G401.6 (cell line): ENCODE results near the gene ARHGEF17.

ENCODE experiments used
- FAIRE-seq: peaks from 2 replicates; lab custom pipeline; 2012; peaks lifted over from hg19 to GRCh38; lab: Jason Lieb, UNC

Gene ARHGEF17

GRCh38 chr11:73331138-73331916, 23.3 kb downstream of the ARHGEF17 start:
- FAIRE-seq, result no peak

- FAIRE-seq, result no peak
These were observed 25.1 kb downstream of the ARHGEF17 start for GRCh38 chr11:73333173-73333572.

GRCh38 chr11:73333640-73334383, 25.7 kb downstream of the ARHGEF17 start:
- FAIRE-seq, result no peak

GRCh38 chr11:73334384-73335203, 26.5 kb downstream of the ARHGEF17 start:
- no peak for FAIRE-seq

GRCh38 chr11:73335204-73335923, 27.3 kb downstream of the ARHGEF17 start:
- FAIRE-seq, result peak; percentile 96

- FAIRE-seq, result no peak
These were observed 29.8 kb downstream of the ARHGEF17 start for GRCh38 chr11:73337846-73338245.

- FAIRE-seq, result no peak
These were observed 30.2 kb downstream of the ARHGEF17 start for GRCh38 chr11:73338279-73338678.

GRCh38 chr11:73340164-73340563, 32.1 kb downstream of the ARHGEF17 start:
- FAIRE-seq, result no peak

- no peak for FAIRE-seq
These were observed 34.6 kb downstream of the ARHGEF17 start for GRCh38 chr11:73342633-73343032.

- no peak for FAIRE-seq
These were observed 35.2 kb downstream of the ARHGEF17 start for GRCh38 chr11:73343076-73343873.

GRCh38 chr11:73344191-73344607, 36.1 kb downstream of the ARHGEF17 start:
- FAIRE-seq, result no peak

GRCh38 chr11:73345481-73346160, 37.5 kb downstream of the ARHGEF17 start:
- FAIRE-seq, result no peak

GRCh38 chr11:73346186-73346935, 38.3 kb downstream of the ARHGEF17 start:
- FAIRE-seq, result no peak

GRCh38 chr11:73347067-73347466, 39.0 kb downstream of the ARHGEF17 start:
- FAIRE-seq, result no peak

GRCh38 chr11:73348838-73349237, 40.8 kb downstream of the ARHGEF17 start:
- no peak for FAIRE-seq

GRCh38 chr11:73349633-73350032, 41.6 kb downstream of the ARHGEF17 start:
- no peak for FAIRE-seq

- peak; percentile 93 for FAIRE-seq
These were observed 43.0 kb downstream of the ARHGEF17 start for GRCh38 chr11:73350908-73351636.

- FAIRE-seq, result no peak
These were observed 45.3 kb downstream of the ARHGEF17 start for GRCh38 chr11:73353422-73353821.

GRCh38 chr11:73355109-73355508, 47.0 kb downstream of the ARHGEF17 start:
- FAIRE-seq, result no peak
